Fibroblast of lung (primary cell): Measurements from ENCODE around the gene MAN1A1. TPM values are rescaled to one million over a fixed set of nuclear protein-coding genes. Genes with fewer than 3 reads are reported as not detected.

Source experiments
- DNase-seq, 2 donors: peaks; one replicate each; pipeline versions ENCODE4 v3.0.0 to v3.0.0-alpha.2; 2010; ENCODE audit warnings: low read depth in 2 of 2
- H2AFZ ChIP-seq: 2 replicates; pipeline ENCODE4 v1.5.1; 2012; ENCODE audit warnings: low read length, control low read depth, inconsistent platforms
- H3K27ac ChIP-seq: 2 replicates; pipeline ENCODE4 v1.5.1; 2011; ENCODE audit warnings: low read length, control low read depth; ENCODE audit not compliant: insufficient read depth
- H3K27me3 ChIP-seq: 2 replicates; pipeline ENCODE4 v1.5.1; 2011; ENCODE audit warnings: mild to moderate bottlenecking, low read length; ENCODE audit not compliant: control insufficient read depth, insufficient read depth
- H3K36me3 ChIP-seq: 2 replicates; pipeline ENCODE4 v1.5.1; 2011; ENCODE audit warnings: low read length; ENCODE audit not compliant: control insufficient read depth, insufficient read depth
- H3K4me1 ChIP-seq: 2 replicates; pipeline ENCODE4 v1.5.1; 2011; ENCODE audit warnings: low read length; ENCODE audit not compliant: control insufficient read depth, insufficient read depth; ENCODE audit errors: extremely low read depth
- H3K4me2 ChIP-seq: 2 replicates; pipeline ENCODE4 v1.5.1; 2011; ENCODE audit warnings: low read length, control low read depth; ENCODE audit not compliant: insufficient read depth; ENCODE audit errors: extremely low read depth
- H3K4me3 ChIP-seq, 4 experiments: fragments of 200-600 bp in 1 of 4; sonication (generic) in 1 of 4; replicated peaks in 1 of 4; 2 replicates each; pipeline ENCODE4 v1.5.1; 2011 to 2016; ENCODE audit warnings: low read length in 4 of 4, low read depth in 3 of 4, mild to moderate bottlenecking in 3 of 4, control low read depth in 2 of 4, inconsistent platforms in 1 of 4, mixed read lengths in 1 of 4; ENCODE audit not compliant: insufficient read depth in 1 of 4; ENCODE audit errors: control extremely low read depth in 1 of 4
- H3K79me2 ChIP-seq: 2 replicates; pipeline ENCODE4 v1.5.1; 2012; ENCODE audit warnings: mild to moderate bottlenecking, low read length, inconsistent platforms; ENCODE audit not compliant: control insufficient read depth, insufficient read depth
- H3K9ac ChIP-seq: 2 replicates; pipeline ENCODE4 v1.5.1; 2011; ENCODE audit warnings: mild to moderate bottlenecking, low read length, control low read depth; ENCODE audit not compliant: insufficient read depth
- H3K9me3 ChIP-seq: 2 replicates; pipeline ENCODE4 v1.5.1; 2012; ENCODE audit warnings: low read depth, low read length; ENCODE audit not compliant: control insufficient read depth, insufficient read depth
- H4K20me1 ChIP-seq: 2 replicates; pipeline ENCODE4 v1.5.1; 2011; ENCODE audit warnings: low read length; ENCODE audit not compliant: control insufficient read depth, insufficient read depth; ENCODE audit errors: extremely low read depth
- EZH2 ChIP-seq: IDR thresholded peaks from 2 replicates; pipeline ENCODE4 v1.5.1; 2012; ENCODE audit warnings: low read length, control low read depth, mild to moderate bottlenecking; ENCODE audit errors: missing control alignments
- polyA plus RNA-seq, 2 donors: library from polyadenylated mRNA; depleted of rRNA in 1 of 2; stranded (reverse) in 1 of 2; unstranded in 1 of 2; fragments of >200 nt; gene quantifications; 2 replicates each; pipeline ENCODE4 v1.2.1, GENCODE V29; 2011 to 2012; ENCODE audit warnings: missing spikeins in 1 of 2
- total RNA-seq: library from RNA; depleted of rRNA; stranded (reverse); fragments of >200 nt; gene quantifications from 2 replicates; pipeline ENCODE4 v1.2.1, GENCODE V29; 2014
- TF ChIP-seq, protein P1 (sequence below), 2 donors: IDR thresholded peaks in 1 of 2; conservative IDR thresholded peaks in 1 of 2; 1 replicate in 1 of 2; 2 replicates in 1 of 2; pipeline ENCODE4 v1.5.1; 2011 to 2012; ENCODE audit warnings: low read length in 2 of 2, control low read depth in 1 of 2, inconsistent platforms in 1 of 2, low read depth in 1 of 2, mild to moderate bottlenecking in 1 of 2

The MAN1A1 gene
- total and polyA plus RNA-seq, 2 donors (not counting 1 experiment from before 2014, with no cell fraction given) = 39.5 to 120 TPM

DNA sequence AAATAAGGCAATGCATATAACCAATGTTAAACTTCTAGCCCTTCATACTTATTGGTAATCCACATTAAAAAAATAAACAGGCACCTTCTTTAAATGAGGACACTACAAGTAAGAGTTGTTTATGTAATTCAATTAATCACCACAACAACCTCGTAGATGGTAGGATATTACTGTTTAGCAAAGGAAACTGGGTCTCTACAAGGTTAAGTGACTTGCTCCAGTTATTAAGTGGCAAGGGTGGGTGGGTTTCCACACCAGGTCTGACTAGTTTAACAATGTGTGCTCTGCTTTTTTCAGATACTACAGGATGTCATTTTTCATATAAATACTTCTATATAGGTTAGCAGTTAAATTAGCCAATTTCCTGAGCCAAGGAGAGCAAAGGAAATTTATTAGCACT is 129.1 kb downstream of the MAN1A1 start:
- Histone ChIP-seq H3K79me2 (no peaks in the 10 kb centered on the region), H3K9ac (no peak overlapping the region), H3K27me3 (no peaks in the 10 kb centered on the region), H3K27ac (no peak overlapping the region), H3K4me2 (no peak overlapping the region), H2AFZ (no peak overlapping the region), H3K4me3 (no peak overlapping the region), H3K4me1 (no peaks in the 10 kb centered on the region), H3K9me3 (no peaks in the 10 kb centered on the region), H4K20me1 (no peaks in the 10 kb centered on the region), H3K36me3 (no peaks in the 10 kb centered on the region)
- TF ChIP-seq EZH2 = no peak
- TF ChIP-seq, protein P1, sequence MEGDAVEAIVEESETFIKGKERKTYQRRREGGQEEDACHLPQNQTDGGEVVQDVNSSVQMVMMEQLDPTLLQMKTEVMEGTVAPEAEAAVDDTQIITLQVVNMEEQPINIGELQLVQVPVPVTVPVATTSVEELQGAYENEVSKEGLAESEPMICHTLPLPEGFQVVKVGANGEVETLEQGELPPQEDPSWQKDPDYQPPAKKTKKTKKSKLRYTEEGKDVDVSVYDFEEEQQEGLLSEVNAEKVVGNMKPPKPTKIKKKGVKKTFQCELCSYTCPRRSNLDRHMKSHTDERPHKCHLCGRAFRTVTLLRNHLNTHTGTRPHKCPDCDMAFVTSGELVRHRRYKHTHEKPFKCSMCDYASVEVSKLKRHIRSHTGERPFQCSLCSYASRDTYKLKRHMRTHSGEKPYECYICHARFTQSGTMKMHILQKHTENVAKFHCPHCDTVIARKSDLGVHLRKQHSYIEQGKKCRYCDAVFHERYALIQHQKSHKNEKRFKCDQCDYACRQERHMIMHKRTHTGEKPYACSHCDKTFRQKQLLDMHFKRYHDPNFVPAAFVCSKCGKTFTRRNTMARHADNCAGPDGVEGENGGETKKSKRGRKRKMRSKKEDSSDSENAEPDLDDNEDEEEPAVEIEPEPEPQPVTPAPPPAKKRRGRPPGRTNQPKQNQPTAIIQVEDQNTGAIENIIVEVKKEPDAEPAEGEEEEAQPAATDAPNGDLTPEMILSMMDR (conservative IDR thresholded peaks at IDR 0.05 in 1 of 2, IDR thresholded peaks at IDR 0.05 in 1 of 2; ENCODE audit: low read depth in 1 of 2, low read length in 2 of 2) = no peak
- DNase-seq = no peak

DNA sequence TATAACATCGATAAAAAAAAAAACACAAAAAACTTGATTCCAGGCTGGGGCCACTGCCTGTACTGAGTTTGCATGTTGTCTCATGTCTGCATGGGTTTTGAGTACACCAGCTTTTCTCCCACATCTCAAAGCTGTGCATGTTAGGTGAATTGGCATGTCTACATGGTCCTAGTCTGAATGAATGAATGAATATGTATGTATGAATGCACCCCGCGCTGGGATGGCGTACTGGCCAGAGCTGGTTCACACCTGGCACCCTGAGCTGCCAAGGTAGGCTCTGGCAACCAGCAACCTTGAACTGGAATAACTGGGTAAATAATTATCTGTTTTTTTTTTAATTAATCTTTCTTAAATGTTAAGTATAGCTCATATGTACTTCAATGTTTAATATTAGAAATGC is 131.0 kb downstream of the MAN1A1 start:
- H3K79me2 ChIP-seq = no peaks in the 10 kb centered on the region
- TF ChIP-seq EZH2 = no peak
- TF ChIP-seq, protein P1 (conservative IDR thresholded peaks at IDR 0.05 in 1 of 2, IDR thresholded peaks at IDR 0.05 in 1 of 2; ENCODE audit: low read depth in 1 of 2, low read length in 2 of 2) = no peak
- no peaks in the 10 kb centered on the region for H3K9me3 ChIP-seq
- H3K27ac ChIP-seq = no peak overlapping the region
- DNase-seq = no peak
- H3K4me2 ChIP-seq = no peak overlapping the region
- no peak overlapping the region for H3K9ac ChIP-seq
- no peaks in the 10 kb centered on the region for H4K20me1 ChIP-seq
- no peak overlapping the region for H2AFZ ChIP-seq
- no peaks in the 10 kb centered on the region for H3K4me1 ChIP-seq
- no peaks in the 10 kb centered on the region for H3K27me3 ChIP-seq
- no peaks in the 10 kb centered on the region for H3K36me3 ChIP-seq
- no peak overlapping the region for H3K4me3 ChIP-seq

DNA sequence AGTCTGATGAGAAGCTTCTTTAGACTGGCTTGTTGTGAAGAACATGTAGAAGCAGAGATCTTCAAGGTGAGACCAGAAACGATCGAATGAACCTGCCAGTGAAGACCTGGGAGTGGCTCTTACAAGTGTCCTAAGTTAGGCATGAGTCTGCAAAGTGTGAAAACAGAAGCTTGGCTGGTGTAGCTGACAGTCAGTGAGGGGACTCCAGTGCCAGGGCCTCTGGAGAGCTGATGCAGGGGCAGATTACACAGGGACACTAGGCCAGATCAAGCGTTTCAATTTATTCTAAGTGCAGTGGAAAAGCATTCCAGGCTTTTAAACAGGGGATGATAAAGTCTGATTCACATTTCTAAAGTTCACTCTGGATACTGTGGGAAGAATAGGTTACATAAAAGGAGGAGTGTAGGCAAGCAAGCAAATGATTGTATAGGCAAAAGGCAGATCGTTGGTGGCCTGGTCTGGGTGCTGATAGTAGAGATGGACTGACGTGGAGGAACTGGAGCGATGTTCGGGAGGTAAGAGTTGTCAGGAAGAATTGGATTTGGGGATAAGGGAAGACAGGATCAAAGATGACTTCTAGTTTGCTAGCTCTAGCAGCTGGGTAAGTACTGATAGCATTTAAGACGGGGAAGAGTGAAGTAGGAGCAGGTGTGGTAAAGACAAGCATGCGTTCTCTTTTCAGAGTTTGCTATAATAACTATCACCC is 133.5 kb downstream of the MAN1A1 start:
- no peak overlapping the region for H3K9ac ChIP-seq
- H2AFZ ChIP-seq = no peak overlapping the region
- H3K4me1 ChIP-seq = no peaks in the 10 kb centered on the region
- H3K9me3 ChIP-seq = no peaks in the 10 kb centered on the region
- H3K4me2 ChIP-seq = no peak overlapping the region
- H3K27me3 ChIP-seq = no peaks in the 10 kb centered on the region
- H4K20me1 ChIP-seq = no peaks in the 10 kb centered on the region
- H3K4me3 ChIP-seq = no peak overlapping the region
- DNase-seq = no peak
- H3K36me3 ChIP-seq = no peaks in the 10 kb centered on the region
- TF ChIP-seq, protein P1 (conservative IDR thresholded peaks at IDR 0.05 in 1 of 2, IDR thresholded peaks at IDR 0.05 in 1 of 2; ENCODE audit: low read depth in 1 of 2, low read length in 2 of 2) = no peak
- no peak for TF ChIP-seq EZH2
- H3K79me2 ChIP-seq = no peaks in the 10 kb centered on the region
- H3K27ac ChIP-seq = no peak overlapping the region
